Activated CD8-positive, alpha-beta T cell treated with anti-CD3 and anti-CD28 coated beads for 36 hours (primary cell): ENCODE measurements around the gene CACNA1B. TPM values are rescaled to one million over a fixed set of nuclear protein-coding genes. Genes with fewer than 3 reads are reported as not detected.

Source experiments
- ATAC-seq: fragments of 200-7000 bp; cut with Tn5 transposase; one replicate; pipeline ENCODE4 v1.10.0; 2021; ENCODE audit warnings: mild to moderate bottlenecking, moderate library complexity
- CTCF ChIA-PET: fragments of 350-600 bp; sonication (Branson Sonifier 250); formaldehyde crosslinking; loops from one replicate; lab custom pipeline; 2021; ENCODE audit warnings: antibody characterized with exemption; lab: Charles Lee
- POLR2A ChIA-PET: fragments of 350-600 bp; sonication (Branson Sonifier 250); formaldehyde crosslinking; loops from one replicate; lab custom pipeline; 2021; ENCODE audit warnings: antibody characterized with exemption; lab: Charles Lee
- DNase-seq: peaks from one replicate; pipeline ENCODE4 v3.0.0-alpha.2; 2020
- H3K27ac Mint-ChIP-seq: one replicate; pipeline ENCODE4 v1.8.0; 2021; ENCODE audit warnings: mild to moderate bottlenecking, mixed read lengths
- H3K27me3 Mint-ChIP-seq: one replicate; pipeline ENCODE4 v1.8.0; 2021; ENCODE audit warnings: mixed read lengths
- H3K36me3 Mint-ChIP-seq: one replicate; pipeline ENCODE4 v1.8.0; 2021; ENCODE audit warnings: low read depth, mixed read lengths
- H3K4me1 Mint-ChIP-seq: one replicate; pipeline ENCODE4 v1.8.0; 2021; ENCODE audit warnings: low read depth, mixed read lengths
- H3K4me3 Mint-ChIP-seq: one replicate; pipeline ENCODE4 v1.8.0; 2021; ENCODE audit warnings: mild to moderate bottlenecking, moderate library complexity, mixed read lengths
- H3K9me3 Mint-ChIP-seq: one replicate; pipeline ENCODE4 v1.8.0; 2021; ENCODE audit warnings: mixed read lengths
- CTCF ChIP-seq: fragments of 200-600 bp; IDR thresholded peaks from one replicate; pipeline ENCODE4 v1.8.0; 2022; ENCODE audit warnings: antibody characterized with exemption, mild to moderate bottlenecking
- intact Hi-C: fragments of 100-400 bp; cut with micrococcal nuclease; formaldehyde crosslinking; loops from one replicate; pipeline ENCODE4 v1.10.0; 2022
- total RNA-seq, 2 experiments: library from RNA; stranded (reverse); gene quantifications; one replicate each; pipeline ENCODE4 v1.2.3, GENCODE V29; 2021

Gene CACNA1B
- total RNA-seq, 2 experiments from 2014 or later, result not detected

GRCh38 chr9:137917116-137917515, 39.5 kb downstream of the CACNA1B start:
- CTCF ChIA-PET, result interaction anchor here (0.9 kb wide), 1 partner anchor 49 kb away, joined by 3 read pairs; no protein-coding TSS in a partner anchor
- Mint-ChIP-seq H3K9me3 (no peaks in the 10 kb centered on the region), H3K27me3 (peaks cover 5% of the 10 kb centered on the region), H3K4me1 (no peaks in the 10 kb centered on the region), H3K4me3 (no peak overlapping the region), H3K27ac (no peak overlapping the region), H3K36me3 (no peaks in the 10 kb centered on the region)
- DNase-seq (no peak), ATAC-seq (no peak)
- intact Hi-C loops, result no loop called here
- no peak for TF ChIP-seq CTCF
- POLR2A ChIA-PET, result interaction anchor here (0.9 kb wide), 1 partner anchor 14 kb away, joined by 3 read pairs; no protein-coding TSS in a partner anchor

- H3K4me3 Mint-ChIP-seq, result no peak overlapping the region
- peaks cover 5% of the 10 kb centered on the region for H3K27me3 Mint-ChIP-seq
- POLR2A ChIA-PET, result no interaction called here
- TF ChIP-seq CTCF, result no peak
- CTCF ChIA-PET, result no interaction called here
- no peaks in the 10 kb centered on the region for H3K4me1 Mint-ChIP-seq
- no peaks in the 10 kb centered on the region for H3K36me3 Mint-ChIP-seq
- ATAC-seq (no peak), DNase-seq (no peak)
- H3K27ac Mint-ChIP-seq, result no peak overlapping the region
- intact Hi-C loops, result no loop called here
- H3K9me3 Mint-ChIP-seq, result no peaks in the 10 kb centered on the region
Measured at GRCh38 chr9:137917795-137918194, 40.2 kb downstream of the CACNA1B start.

GRCh38 chr9:137918331-137919094, 40.9 kb downstream of the CACNA1B start:
- DNase-seq, result no peak
- POLR2A ChIA-PET, result no interaction called here
- CTCF ChIA-PET, result no interaction called here
- Mint-ChIP-seq H3K4me1 (no peaks in the 10 kb centered on the region), H3K9me3 (no peaks in the 10 kb centered on the region), H3K4me3 (no peak overlapping the region), H3K36me3 (no peaks in the 10 kb centered on the region), H3K27ac (no peak overlapping the region), H3K27me3 (peaks cover 5% of the 10 kb centered on the region)
- no peak for ATAC-seq
- intact Hi-C loops, result no loop called here
- TF ChIP-seq CTCF, result no peak

- Mint-ChIP-seq H3K4me1 (no peaks in the 10 kb centered on the region), H3K9me3 (no peaks in the 10 kb centered on the region), H3K27ac (no peak overlapping the region), H3K4me3 (no peak overlapping the region), H3K36me3 (no peaks in the 10 kb centered on the region), H3K27me3 (peaks cover 5% of the 10 kb centered on the region)
- ATAC-seq (no peak), DNase-seq (no peak)
- ChIA-PET CTCF (no interaction called here), POLR2A (no interaction called here)
- intact Hi-C loops, result no loop called here
- TF ChIP-seq CTCF, result no peak
Measured at GRCh38 chr9:137919095-137919465, 41.5 kb downstream of the CACNA1B start.

GRCh38 chr9:137919649-137920141, 42.1 kb downstream of the CACNA1B start:
- no peak for TF ChIP-seq CTCF
- no peaks in the 10 kb centered on the region for H3K4me1 Mint-ChIP-seq
- ChIA-PET POLR2A (interaction anchor here (0.6 kb wide), 1 partner anchor 249 kb away, joined by 4 read pairs; no protein-coding TSS in a partner anchor), CTCF (interaction anchor here (0.7 kb wide), 1 partner anchor 45 kb away, joined by 4 read pairs; no protein-coding TSS in a partner anchor)
- H3K27ac Mint-ChIP-seq, result no peak overlapping the region
- no peak for ATAC-seq
- no peak for DNase-seq
- no peaks in the 10 kb centered on the region for H3K36me3 Mint-ChIP-seq
- intact Hi-C loops, result no loop called here
- no peaks in the 10 kb centered on the region for H3K9me3 Mint-ChIP-seq
- no peak overlapping the region for H3K4me3 Mint-ChIP-seq
- H3K27me3 Mint-ChIP-seq, result peaks cover 5% of the 10 kb centered on the region
